ENCODE results near the gene FAM13B.
"Not testable (repeated sequence)": the region's sequence is repeated elsewhere in the genome, so short reads cannot be mapped to it uniquely, and the experiment has no call there.

FAM13B gene

DNA sequence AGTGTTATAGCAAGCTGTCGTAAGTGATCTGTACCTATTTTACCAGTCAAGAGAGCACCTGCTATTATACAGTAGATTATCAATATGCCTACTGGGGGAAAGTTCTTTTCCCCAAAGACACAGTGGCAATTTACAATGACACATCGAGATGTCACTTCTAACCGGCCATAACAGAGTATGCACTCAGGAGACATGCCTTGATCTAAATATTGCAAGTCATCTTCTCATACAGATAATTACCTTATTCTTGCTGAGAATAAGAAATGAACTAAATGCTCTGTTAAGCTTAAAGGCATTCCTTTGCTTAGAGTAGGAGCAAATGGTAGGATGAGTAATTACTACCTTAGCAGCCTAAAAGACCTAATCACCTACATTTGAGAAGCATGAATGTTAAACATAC is 72.1 kb downstream of the FAM13B start:
- DNase-seq: no peak

DNA sequence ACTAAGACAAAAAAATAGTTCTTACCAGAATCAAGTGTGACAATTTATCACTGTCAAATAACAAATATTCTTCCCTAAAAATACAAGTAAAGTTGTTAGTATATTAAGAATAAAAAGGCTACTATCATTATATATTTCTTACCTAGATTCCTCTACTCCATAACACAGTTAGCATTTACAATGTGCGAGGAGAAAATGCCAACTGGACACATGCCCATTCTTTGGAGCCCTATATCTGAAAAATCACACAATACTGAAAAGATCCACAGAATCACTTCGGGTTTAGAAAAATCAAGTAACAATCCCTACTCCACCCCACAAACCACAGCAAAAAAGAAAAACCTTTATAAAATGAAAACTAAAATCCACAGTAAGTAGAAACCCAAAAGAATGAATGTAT is 72.7 kb downstream of the FAM13B start:
- DNase-seq: peak in 1 of 14 donors; percentile 4

DNA sequence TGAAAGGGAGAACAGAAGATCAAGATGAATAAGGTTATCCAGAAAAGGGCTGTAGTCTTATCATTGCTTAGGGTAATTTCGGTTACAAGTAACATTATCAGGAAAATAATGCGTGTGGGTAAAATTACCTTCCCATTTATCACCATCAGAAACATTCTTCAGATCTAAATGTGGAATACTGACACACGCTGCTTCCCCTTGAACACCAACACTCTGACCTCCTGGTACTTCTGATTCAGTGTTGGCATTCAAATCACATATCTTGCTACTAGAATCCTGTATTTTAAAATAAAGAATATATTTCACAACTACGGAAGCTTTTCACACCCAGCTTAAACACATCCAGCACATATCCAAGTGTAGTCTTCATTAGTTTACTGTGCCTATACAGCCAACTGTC is 73.4 kb downstream of the FAM13B start:
- DNase-seq: no peak

DNA sequence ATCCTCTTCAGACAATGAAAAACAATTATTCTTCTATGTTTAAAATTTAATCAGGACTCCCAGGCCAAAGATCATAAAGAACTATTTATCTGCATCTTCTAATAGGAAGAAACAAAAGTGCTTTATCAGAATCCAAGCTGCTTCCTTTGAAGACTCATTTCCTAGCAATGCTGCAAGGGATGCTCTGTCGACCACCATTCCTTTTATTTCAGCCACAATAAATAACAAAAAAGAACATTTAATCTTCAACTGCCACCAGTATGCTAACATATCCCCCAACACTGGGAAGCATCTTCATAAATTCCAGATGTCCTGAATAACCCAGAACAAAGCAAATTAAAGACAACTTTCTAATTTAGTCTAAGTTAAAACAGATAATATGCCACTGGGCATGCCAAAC is 74.9 kb downstream of the FAM13B start:
- DNase-seq: no peak

DNA sequence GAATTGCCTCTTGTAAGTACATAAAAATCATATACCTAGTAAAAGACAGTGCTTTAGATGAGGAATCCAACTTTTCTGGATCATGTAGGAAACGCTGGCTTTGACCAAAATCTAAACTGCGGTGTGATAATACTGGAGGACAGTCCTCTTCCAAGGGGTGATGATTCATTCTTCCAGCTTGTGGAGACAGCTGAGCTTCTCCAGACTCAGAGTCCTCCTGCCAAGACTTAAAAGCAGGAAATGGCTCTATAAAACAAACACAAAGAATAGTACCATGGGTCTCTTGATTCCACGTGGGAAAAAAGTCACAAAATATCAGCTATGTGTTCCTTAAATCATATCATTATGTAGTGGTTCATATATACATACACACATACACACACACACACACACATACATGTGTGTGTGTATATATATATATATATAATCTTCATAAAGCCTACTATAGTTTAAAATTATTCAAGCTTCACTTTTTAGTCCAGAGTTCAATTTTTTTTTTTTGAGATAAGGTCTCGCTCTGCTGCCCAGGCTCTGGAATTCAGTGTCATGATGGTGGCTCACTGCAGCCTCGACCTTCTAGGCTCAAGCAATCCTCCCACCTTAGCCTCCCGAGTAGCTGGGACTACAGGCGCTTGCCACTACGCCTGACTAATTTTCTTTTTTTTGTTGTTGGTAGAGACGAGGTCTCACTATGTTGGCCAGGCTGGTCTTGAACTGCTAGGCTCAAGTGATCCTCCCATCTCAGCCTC is 78.6 kb downstream of the FAM13B start:
- DNase-seq: peak in 2 of 14 donors; percentile 4 to 22

DNA sequence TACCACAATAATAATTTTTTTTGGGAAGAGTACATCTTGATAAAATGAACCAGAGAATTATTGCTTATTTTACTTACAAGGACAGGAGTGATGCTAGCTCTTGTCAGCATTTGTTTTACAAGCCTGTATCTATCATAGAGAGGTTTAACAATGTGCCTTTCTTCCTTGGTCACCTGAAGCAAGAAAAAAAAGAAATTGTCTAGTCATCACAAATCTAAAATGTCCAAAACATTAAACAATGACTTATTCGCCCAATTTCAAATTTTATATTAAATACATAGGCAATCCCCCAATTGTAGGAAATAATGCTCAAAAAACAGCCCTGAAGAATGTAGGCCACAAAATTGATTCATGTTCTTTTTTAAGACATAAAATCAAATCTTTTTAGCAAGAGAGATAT is 87.1 kb downstream of the FAM13B start:
- no peak for DNase-seq

DNA sequence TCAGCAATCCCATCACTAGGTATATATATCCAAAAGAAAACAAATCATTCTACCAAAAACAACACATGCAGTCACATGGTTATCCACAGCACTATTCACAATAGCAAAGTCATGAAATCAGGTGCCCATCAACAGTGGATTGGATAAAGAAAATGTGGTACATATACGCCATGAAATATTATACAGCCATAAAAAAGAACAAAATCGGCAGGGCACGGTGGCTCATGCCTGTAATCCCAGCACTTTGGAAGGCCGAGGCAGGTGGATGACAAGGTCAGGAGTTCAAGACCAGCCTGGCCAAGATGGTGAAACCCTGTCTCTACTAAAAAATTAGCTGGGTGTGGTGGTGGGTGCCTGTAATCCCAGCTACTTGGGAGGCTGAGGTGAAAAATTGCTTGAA is 88.6 kb downstream of the FAM13B start:
- not testable (repeated sequence) for DNase-seq

DNA sequence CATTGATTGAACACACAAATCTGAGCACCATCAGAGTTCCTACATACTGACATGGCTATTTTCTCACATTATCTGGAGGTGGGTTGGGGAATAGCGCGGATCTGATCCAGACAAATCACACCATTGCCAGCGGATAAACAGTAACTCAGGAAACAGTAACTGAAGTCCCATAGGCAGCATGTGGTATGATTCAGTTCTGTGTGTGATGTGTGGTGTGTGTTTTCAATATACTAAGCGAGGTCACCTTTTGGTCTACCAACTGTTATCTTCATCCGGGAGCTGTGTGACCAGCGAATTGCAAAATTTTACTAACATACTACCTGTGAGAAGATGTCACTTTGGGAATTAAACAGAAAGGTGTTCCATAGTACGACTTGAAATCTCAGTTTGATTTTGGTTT is 93.5 kb downstream of the FAM13B start:
- no peak for DNase-seq

DNA sequence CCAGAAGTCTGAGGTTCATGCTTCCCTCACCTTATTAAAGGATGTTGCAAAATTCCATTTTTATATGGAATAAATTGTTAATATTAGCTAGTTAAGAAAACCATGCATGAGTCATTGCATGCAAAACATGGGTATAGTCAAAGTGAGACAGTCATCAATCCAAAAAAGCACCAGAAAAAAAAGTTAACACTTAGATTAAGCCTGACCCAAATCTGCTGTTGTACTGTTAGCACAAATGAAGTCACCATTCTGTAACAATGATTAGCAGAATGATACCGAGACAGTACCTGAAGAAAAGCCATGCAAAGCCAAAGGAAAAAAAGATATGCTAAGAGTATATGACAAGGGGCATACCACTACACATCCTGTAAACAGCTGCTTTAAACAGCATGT is 94.1 kb downstream of the FAM13B start:
- no peak for DNase-seq

DNA sequence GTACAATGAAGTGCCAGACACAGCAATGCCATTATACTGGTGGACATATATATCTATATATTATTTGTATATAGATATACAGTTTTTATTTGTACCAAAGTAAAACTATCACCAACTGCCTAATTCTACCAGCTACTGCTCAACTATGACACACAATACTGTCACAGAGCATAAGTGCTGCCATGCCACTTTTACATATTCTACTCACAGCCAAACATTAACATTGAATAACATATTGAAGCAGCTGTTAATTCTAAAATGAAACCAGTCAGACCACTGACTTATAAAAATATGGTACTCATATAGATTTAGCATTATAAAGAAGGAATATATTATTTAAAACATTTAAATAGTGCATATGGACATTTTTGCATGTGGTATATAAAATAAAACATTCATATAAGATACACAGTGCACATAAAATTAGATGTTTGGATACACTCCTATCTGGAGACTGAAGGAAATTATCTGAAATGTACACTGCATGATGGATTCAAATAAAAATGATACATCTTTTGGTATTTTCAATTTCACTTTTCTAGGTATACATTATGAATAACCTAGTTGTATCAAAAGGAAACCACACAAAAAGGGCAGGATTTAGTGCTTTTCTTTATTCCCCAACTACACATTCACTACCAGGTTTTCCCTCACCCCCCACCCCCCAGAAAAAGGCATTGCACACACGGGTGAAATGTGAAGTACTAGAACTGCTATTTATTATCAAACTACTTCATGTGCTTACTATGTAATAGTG is 94.7 kb downstream of the FAM13B start:
- no peak for DNase-seq

DNA sequence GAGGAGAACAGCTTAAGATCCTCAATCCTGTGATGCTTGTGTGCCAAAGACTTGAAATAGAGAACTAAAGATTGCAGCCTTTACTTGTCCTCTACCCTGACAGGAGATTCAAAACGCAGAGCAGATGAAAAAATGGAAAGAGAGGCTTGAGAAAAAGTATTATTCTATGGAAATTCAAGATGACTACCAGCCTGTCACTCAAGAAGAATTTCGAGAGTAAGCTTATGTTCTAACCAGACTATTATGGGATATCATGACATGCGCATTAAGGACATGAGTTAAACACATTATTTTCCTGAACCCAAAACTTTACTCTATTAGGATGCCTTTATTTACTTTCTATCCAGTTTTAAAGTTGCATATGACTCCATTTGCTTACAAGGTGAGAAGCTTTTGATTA is 97.2 kb downstream of the FAM13B start:
- no peak for DNase-seq

DNA sequence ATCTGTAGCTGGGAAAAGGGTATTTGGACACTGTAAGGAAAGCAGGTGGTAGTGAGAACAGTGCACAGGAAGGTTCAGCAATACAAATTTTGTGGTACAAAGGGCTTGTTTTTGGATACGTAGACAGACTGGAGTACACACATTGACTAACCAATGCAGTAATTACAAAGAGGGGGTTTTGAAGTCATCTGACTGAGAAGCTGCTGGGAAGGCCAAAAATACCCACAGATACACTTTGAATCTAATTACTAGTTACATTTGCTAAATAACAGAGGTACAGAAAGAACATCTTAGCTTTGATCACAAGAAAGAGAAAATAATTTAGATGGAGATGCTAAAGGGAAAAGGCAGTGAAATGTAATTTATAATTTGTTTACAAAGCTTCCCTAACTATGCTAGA is 97.7 kb downstream of the FAM13B start:
- no peak for DNase-seq

DNA sequence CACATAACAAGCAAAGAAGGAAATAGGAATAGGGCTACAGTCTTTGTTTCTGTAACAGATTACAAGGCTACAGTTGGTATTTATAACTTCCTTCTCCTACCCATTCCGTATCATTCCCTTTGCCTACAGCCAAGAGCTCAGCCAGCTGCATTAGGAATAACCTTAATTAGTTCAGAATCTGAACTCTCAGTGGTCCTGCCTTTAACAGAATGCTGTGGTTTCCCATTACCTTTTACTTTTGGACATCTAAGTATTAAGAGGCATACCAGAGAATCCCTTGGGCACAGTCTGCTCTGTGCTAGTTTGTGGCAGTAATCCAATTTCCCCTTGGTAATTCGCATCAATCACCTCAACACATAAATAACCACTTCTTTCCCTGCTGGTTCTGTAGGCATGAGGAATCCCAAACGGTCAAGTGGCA is 99.4 kb downstream of the FAM13B start:
- peak in 1 of 14 donors; percentile 7 for DNase-seq

DNA sequence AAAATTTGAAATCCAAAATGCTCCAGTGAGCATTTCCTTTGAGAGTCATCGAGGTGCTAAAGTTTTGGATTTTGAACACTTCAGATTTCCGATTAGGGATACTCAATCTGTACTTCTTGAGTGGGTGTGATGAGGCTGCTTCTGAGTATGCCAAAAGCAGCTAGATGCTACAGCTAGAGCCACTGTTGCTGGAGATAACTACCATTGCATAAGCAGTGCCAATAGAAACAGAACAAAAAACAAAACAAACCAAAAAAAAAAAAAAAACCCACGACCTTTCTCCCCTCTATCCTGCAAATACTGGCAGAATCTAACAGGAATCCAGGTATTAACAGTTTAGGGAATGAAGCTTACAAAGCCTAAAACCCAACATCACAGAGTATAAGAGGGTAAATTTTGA is 100.1 kb downstream of the FAM13B start:
- DNase-seq: no peak

DNA sequence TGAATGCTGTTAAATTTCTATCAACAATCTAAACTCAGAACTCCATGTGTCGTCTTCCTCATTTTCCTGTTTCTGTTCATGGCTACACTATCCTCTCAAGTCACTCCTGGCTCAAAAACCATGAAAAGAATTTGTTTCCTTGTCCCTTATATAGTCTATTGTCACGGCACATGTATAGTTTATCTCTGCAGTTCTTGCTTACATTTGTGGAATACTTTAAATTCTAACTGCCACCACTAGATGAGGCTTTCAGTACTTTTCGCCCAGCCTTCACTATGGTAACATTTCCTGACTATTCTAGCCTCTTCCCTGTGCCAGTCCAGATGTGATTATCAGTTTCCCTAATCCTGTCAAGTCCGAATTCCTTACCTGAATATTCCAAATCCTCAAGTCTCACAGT is 109.0 kb downstream of the FAM13B start:
- DNase-seq: no peak

DNA sequence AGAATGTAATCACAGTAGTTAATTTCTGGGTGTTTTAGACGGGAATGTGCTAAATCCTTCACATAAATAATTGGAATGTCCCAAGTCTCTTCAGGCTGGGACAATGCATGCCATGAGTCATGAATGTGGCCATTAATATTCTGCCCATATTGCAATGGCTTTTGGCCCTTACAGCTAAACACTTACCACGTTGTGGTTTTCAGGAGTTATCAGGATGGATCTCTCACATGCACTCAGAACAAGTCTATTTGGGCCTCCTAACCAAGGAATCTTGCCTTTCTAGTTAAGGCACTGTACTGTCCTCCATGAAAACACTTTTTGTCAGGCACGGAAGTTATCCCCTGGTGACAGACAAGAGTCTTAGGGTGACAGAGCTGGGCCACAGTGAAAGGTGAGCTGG is 110.9 kb downstream of the FAM13B start:
- DNase-seq: no peak

DNA sequence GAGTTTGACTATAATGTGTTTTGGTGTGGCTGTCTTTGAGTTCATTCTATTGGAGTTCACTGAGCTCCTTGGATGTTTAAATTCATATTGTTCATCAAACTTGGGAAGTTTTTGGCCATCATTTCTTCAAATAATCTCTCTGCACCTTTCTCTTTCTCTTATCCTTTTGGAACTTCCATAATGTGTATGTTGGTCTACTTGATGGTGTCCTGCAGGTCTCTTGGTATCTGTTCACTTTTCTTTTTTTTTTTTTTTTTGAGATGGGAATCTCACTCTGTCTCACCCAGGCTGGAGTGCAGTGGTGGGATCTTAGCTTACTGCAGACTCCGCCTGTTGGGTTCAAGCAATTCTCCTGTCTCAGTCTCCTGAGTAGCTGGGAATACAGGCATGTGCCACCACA is 116.0 kb downstream of the FAM13B start:
- no peak for DNase-seq

DNA sequence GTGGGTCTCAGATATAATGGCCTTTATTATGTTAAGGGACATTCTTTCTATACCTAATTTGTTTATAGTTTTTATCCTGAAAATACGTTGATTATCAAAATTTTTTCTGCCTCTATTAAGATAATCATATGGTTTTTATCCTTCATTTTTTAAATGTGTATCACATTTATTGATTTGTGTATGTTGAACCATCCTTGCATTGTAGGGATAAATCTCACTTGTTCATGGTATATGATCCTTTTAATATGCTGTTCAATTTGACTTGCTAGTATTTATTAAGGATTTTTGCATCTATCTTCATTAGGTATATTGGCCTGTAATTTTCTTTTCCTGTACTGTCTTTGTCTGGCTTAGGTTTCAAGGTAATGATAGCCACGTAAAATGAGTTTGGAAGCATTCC is 118.1 kb downstream of the FAM13B start:
- no peak for DNase-seq

DNA sequence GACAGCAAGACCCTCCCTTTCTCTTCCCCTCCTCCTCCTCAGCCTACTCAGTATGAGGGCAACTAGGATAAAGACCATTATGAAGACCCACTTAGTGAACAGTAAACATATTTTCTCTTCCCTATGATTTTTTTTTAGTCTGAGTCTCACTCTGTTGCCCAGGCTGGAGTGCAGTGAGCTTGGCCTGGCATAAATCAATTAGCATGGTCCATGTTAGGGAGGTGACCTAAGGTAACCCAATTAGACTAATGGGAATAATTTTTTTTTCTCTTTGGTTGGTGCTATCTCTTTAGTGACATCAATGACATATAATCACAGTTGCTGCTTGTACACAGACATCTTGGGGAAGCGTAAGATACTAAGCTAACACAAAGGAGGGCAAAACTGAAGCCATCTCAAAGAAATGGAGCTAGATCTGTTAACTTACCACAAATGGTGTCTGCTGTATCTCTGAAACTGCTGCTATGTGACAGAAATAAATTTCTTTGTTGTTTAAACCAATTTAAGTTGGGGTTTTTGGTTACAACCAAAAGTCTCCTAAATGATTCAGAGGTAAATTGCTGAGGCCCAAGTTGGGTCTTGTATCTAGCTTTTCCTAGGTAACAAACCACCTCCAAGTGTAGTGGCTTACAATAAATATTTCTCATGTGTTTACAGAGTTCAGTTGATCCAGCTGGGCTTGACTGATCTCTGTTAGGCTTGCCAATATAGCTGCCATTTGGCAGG is 130.3 kb downstream of the FAM13B start:
- no peak for DNase-seq

DNA sequence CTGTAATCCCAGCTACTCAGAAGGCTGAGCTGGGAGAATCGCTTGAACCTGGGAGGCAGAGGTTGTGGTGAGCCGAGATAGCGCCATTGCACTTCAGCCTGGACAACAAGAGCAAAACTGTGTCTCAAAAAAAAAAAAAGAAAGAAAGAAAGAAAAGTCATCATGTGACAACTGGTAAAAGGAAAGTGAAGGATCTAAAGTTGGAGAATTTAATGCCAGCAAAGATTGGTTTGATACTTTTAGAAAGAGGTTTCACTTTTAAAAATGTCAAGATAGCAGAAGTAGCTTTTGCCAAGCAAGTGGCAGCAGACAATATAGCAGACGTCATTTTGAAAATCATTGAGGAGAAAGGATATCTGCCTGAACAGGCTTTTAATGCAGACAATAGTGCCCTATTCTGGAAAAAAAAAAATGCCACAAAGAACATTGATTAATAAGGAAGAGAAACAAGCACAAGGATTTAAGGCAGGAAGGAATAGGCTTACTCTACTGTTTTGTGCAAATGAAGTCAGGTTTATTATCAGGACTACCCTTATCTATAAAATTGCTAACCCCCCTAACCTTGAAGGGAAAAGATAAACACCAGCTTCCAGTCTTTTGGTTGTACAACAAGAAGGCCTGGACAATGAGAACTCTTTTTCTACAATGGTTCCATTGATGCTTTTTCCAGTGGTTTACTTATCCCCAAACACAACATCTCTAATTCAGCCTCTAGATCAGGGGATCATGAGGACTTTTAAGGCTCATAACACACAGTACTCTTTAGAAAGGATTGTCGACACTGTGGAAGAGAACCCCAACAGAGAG is 131.7 kb downstream of the FAM13B start:
- DNase-seq: no peak

DNA sequence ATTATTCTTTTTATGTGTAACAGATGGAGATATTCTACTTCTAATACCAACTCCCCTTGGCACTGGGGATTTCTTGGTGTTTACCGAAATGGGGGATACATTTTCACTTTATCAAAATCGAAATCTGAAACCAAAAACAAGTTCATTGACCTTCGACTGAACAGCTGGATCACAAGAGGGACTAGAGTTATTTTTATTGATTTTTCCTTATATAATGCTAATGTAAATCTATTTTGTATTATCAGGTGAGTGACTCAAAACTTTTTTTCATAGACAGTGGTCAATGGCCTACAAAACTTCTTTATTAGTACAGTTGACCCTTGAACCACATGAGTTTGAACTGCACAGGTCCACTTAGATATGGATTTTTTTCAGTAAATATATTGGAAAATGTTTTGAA is 133.4 kb downstream of the FAM13B start:
- DNase-seq: no peak

DNA sequence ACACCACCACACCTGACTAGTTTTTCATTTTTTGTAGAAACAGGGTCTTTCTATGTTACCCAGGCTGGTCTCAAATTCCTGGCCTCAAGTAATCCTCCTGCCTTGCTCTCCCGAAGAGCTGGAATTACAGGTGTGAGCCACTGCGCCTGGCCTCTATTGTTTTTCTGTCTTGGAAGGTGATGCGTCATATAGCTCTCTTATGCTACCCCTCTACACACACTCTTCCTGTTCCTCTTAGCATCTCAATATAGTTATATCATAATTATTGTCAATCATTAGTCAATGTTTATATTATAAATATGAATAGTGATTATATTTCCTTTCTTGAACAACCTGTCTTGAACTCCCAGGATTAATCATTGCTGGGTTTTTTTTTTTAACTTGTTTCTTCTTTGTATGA is 136.3 kb downstream of the FAM13B start:
- DNase-seq: no peak

DNA sequence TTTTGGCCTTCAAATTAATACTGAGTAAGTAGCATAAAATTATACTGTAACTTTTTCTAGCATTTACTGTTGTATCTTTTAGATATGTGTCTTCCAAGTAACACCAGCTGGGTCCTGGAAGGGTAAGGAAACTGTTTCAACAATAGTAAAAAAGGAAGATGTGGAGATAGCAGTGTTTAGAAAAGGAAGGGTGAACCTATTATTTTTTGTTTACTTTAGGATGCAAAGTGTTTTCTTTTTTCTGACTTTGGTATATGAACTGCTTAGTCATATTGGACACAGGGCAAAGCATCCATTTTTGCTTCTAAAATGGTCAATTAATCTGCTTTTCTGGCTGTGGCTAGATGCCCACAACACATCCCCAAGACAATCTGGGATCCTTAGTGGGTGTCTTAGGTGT is 138.3 kb downstream of the FAM13B start:
- DNase-seq: no peak

Measured in C1 segment of cervical spinal cord (tissue), 14 donors.